ENCODE results near the gene SIGLEC10.
"Not testable (repeated sequence)": the region's sequence is repeated elsewhere in the genome, so short reads cannot be mapped to it uniquely, and the experiment has no call there.

The SIGLEC10 gene

DNA sequence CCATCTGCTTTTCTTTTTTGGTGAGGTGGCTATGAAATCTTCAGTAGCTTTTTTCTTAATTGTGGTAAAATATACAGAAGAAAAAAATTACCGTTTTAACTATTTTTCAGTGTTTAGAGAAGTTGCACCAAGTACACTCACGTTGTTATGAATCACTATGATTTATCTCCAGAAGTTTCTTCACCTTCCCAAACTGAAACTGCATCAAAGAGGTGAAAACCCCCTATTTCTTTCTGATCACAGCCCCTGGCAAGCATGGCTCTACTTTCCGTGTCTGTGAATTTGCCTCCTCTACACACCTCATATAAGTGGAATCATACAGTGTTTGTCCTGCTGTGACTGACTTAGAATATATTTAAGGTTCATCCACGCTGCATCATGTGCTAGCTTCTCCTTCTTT, 15.6 kb upstream of the SIGLEC10 start:
- DNase-seq (ENCODE audit: low read depth), result no peak
- H3K4me3 ChIP-seq (ENCODE audit: low read length), result no peak overlapping the region
- TF ChIP-seq CTCF (IDR thresholded peaks at IDR 0.05; ENCODE audit: insufficient read depth, low read depth, low read length, missing control alignments), result no peak

- TF ChIP-seq CTCF (IDR thresholded peaks at IDR 0.05; ENCODE audit: insufficient read depth, low read depth, low read length, missing control alignments), result no peak
- DNase-seq (ENCODE audit: low read depth), result no peak
- H3K4me3 ChIP-seq (ENCODE audit: low read length), result no peak overlapping the region
Measured at GRCh38 chr19:51431124-51431523, 13.7 kb upstream of the SIGLEC10 start.

DNA sequence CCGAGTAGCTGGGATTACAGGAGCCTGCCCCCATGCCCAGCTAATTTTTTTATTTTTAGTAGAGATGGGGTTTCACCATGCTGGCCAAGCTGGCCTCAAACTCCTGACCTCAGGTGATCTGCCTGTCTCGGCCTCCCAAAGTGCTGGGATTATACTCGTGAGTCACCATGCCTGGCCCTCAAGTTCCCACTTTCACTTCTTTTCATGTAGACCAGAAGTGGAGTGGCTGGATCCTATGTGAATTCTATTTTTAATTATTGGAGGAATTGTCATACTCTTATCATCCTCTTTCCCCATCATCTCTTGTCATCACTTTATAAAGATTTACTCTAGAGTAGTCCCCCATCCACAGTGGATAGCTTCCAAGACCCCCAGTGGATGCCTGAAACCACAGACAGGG, 12.8 kb upstream of the SIGLEC10 start:
- no peak for TF ChIP-seq CTCF (IDR thresholded peaks at IDR 0.05; ENCODE audit: insufficient read depth, low read depth, low read length, missing control alignments)
- H3K4me3 ChIP-seq (ENCODE audit: low read length), result no peak overlapping the region
- no peak for DNase-seq (ENCODE audit: low read depth)

GRCh38 chr19:51427201-51427600, 9.8 kb upstream of the SIGLEC10 start:
- DNase-seq (ENCODE audit: low read depth), result no peak
- no peak overlapping the region for H3K4me3 ChIP-seq (ENCODE audit: low read length)
- no peak for TF ChIP-seq CTCF (IDR thresholded peaks at IDR 0.05; ENCODE audit: insufficient read depth, low read depth, low read length, missing control alignments)

GRCh38 chr19:51422053-51422448, 4.6 kb upstream of the SIGLEC10 start:
- peak; percentile 79 for TF ChIP-seq CTCF (IDR thresholded peaks at IDR 0.05; ENCODE audit: insufficient read depth, low read depth, low read length, missing control alignments)
- DNase-seq (ENCODE audit: low read depth), result peak; percentile 58

DNA sequence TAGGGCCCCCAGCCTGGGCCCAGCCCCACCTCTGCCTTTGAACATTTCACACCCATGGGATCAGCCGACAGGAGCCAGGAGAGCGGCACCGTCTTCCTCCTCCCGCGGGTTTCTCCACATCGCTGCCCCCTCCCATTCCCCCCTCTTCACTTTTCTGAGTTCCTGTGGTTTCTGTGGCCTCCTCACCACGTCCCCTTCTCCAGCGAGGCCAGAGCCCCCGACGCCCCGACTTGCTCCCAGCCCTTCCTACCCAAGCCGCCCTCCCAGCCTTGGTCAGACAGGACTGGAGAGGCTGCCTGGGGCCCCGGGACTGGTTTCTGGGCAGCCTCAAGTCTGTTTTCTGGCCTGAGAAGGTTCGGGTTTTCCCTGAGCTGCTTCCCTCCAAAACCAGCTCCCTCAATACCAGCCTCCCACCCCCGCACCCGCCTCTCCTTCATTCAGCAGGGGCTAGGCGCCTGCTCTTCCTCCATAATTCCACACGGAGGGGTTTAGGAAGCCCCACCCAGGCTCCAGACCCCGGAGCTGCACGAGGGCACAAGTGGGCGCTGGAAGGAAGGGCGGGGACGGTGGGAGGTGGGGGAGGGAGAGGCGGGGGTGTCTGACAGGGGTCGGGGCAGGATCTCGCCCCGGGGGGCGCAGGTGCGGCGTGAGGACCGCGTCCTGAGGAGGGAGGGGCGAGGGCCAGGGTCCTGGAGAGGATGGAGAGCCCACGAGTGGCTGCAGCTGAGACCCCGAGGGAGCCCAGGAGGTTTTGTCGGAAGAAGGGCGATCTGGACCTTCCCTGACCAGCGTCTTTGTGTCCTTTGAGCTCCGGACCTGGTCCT, 4.0 kb upstream of the SIGLEC10 start:
- no peak for TF ChIP-seq CTCF (IDR thresholded peaks at IDR 0.05; ENCODE audit: insufficient read depth, low read depth, low read length, missing control alignments)
- no peak overlapping the region for H3K4me3 ChIP-seq (ENCODE audit: low read length)
- DNase-seq (ENCODE audit: low read depth), result no peak

More at GRCh38 chr19:51422053-51422448, 4.6 kb upstream of the SIGLEC10 start:
- H3K4me3 ChIP-seq (ENCODE audit: low read length), result no peak overlapping the region

DNA sequence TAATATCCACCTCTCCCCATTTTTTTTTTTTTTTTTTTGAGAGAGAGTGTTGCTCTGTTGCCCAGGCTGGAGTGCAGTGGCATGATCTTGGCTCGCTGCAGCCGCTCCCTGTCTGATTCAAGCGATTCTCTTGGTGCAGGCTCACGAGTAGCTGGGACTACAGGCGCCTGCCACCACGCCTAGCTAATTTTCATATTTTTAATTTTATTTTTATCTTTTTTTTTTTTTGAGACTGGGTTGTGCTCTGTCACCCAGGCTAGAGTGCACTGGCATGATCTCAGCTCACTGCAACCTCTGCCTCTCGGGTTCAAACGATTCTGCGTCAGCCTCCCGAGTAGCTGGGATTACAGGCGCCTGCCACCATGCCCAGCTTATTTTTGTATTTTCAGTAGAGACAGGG, 3.1 kb upstream of the SIGLEC10 start:
- not testable (repeated sequence) for H3K4me3 ChIP-seq (ENCODE audit: low read length); DNase-seq (ENCODE audit: low read depth)

Measured in epithelial cell of esophagus (primary cell).